ENCODE data around the gene TBC1D9. TPM values are rescaled to one million over a fixed set of nuclear protein-coding genes. Genes with fewer than 3 reads are reported as not detected.

TBC1D9 gene
- polyA plus RNA-seq, 2 of the 4 experiments (the other 2 are of a cell fraction): 5.6 to 11.8 TPM

DNA sequence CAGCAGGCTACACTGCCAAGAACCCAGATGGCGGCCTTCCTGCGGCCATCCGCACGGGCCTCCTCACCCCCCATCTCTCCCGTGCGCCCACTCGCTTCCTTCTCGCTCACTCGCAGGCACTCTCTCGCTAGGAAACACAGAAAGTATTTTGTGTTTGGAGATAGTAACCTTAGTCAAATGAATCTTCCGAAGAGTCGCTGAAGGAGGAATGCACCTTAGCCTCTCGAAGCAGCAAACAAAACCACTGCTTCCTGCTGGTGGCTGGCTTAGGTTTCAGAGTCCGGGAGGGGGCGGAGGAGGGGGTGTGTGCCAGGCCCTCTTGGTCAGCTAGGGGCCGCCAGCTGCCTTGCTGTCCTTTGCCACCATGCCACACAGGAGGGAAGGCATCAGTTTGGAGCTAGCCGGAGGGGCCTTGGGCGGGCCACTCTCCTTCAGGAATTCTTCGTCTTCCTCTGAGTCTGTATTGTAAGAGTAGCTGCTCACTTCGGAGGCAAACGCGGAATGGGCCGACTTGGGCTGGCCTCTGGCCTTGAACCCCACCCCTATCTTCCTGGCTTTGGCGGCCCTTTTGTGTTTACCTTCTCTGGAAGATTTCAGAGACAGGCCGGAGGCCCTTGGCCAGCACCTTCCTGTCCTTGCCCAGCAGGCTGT, 114.3 kb downstream of the TBC1D9 start (continued):
- TF ChIP-seq FOSL2 (IDR thresholded peaks at IDR 0.05) (no peak), FOSL2 (CRISPR knock-in tag; IDR thresholded peaks at IDR 0.05) (no peak)

DNA sequence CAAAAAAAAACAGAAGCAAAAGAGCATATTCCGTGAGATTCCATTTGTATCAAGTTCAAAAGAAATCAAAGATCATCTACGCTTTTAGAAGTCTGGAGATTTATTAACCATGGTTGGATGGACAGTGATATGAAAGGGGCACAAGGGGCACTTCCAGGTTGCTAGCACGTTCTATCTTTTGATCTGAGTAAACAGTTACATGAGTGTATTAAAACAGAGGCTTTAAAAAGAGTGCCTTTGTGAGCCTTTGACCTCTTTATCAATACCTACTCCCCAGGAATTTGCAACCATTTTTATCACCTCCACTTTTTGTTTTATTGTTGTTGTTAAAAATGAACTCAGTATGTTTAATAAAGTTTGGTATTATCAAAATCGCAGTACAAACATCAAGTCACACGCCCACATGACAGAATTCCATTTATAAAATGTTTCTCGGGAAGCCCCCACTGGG, 115.1 kb downstream of the TBC1D9 start:
- Histone ChIP-seq H3K27ac (no peak overlapping the region), H3K4me2 (no peak overlapping the region), H3K9me3 (no peaks in the 10 kb centered on the region), H3K4me1 (peaks cover 4% of the 10 kb centered on the region), H3K4me3 (no peak overlapping the region)
- POLR2A ChIA-PET: no interaction called here
- 81% methylated on average over 6 of the region's 6 CpGs for WGBS (ENCODE audit: missing lambda C conversion rate)
- no peak for DNase-seq (ENCODE audit: low read depth in 1 of 2, low spot score in 1 of 2)
- TF ChIP-seq MAX (IDR thresholded peaks at IDR 0.05) (no peak), POLR2A (IDR thresholded peaks at IDR 0.05; ENCODE audit: low read length) (no peak)
- ATAC-seq: no peak
- CTCF ChIA-PET: no interaction called here
- no peak for FAIRE-seq

- Histone ChIP-seq H3K9me3 (no peaks in the 10 kb centered on the region), H3K4me1 (peaks cover 13% of the 10 kb centered on the region), H3K4me3 (no peak overlapping the region), H3K27ac (no peak overlapping the region), H3K4me2 (no peak overlapping the region)
- ATAC-seq (no peak), DNase-seq (ENCODE audit: low read depth in 1 of 2, low spot score in 1 of 2) (no peak), FAIRE-seq (no peak)
- ChIA-PET CTCF (interaction anchor here (0.7 kb wide), 1 partner anchor 12 kb away, joined by 3 read pairs; no protein-coding TSS in a partner anchor), POLR2A (no interaction called here)
- 83% methylated on average over 6 of the region's 6 CpGs for WGBS (ENCODE audit: missing lambda C conversion rate)
- TF ChIP-seq RAD21 (conservative IDR thresholded peaks at IDR 0.05 in 1 of 2, IDR thresholded peaks at IDR 0.05 in 1 of 2) (no peak), KDM1A (IDR thresholded peaks at IDR 0.05; ENCODE audit: low read depth) (no peak)
- TF ChIP-seq, protein P1, sequence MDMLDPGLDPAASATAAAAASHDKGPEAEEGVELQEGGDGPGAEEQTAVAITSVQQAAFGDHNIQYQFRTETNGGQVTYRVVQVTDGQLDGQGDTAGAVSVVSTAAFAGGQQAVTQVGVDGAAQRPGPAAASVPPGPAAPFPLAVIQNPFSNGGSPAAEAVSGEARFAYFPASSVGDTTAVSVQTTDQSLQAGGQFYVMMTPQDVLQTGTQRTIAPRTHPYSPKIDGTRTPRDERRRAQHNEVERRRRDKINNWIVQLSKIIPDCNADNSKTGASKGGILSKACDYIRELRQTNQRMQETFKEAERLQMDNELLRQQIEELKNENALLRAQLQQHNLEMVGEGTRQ (IDR thresholded peaks at IDR 0.05): no peak
Observed at GRCh38 chr4:140640150-140640748, 115.9 kb downstream of the TBC1D9 start.

GRCh38 chr4:140639066-140639465, 117.1 kb downstream of the TBC1D9 start:
- no peaks in the 10 kb centered on the region for H3K9me3 ChIP-seq
- H3K4me1 ChIP-seq: peaks cover 15% of the 10 kb centered on the region
- H3K4me3 ChIP-seq: no peak overlapping the region
- POLR2A ChIA-PET: no interaction called here
- no peak for ATAC-seq
- 94% methylated on average over 7 of the region's 7 CpGs for WGBS (ENCODE audit: missing lambda C conversion rate)
- no peak for FAIRE-seq
- TF ChIP-seq JUNB (IDR thresholded peaks at IDR 0.05): no peak
- DNase-seq (ENCODE audit: low read depth in 1 of 2, low spot score in 1 of 2): no peak
- H3K27ac ChIP-seq: no peak overlapping the region
- CTCF ChIA-PET: interaction anchor here (0.9 kb wide), 1 partner anchor 118 kb away, joined by 6 read pairs; no protein-coding TSS in a partner anchor
- no peak overlapping the region for H3K4me2 ChIP-seq

GRCh38 chr4:140637836-140638235, 118.3 kb downstream of the TBC1D9 start:
- FAIRE-seq: no peak
- 83% methylated on average over 6 of the region's 6 CpGs for WGBS (ENCODE audit: missing lambda C conversion rate)
- peak; percentile 62 to 84; a peak in 4 of 6 replicates for ATAC-seq
- ChIA-PET CTCF (interaction anchor here (0.8 to 0.9 kb wide), 2 partner anchors 17 to 113 kb away, joined by 3 read pairs; no protein-coding TSS in a partner anchor), POLR2A (no interaction called here)
- TF ChIP-seq, protein P2, sequence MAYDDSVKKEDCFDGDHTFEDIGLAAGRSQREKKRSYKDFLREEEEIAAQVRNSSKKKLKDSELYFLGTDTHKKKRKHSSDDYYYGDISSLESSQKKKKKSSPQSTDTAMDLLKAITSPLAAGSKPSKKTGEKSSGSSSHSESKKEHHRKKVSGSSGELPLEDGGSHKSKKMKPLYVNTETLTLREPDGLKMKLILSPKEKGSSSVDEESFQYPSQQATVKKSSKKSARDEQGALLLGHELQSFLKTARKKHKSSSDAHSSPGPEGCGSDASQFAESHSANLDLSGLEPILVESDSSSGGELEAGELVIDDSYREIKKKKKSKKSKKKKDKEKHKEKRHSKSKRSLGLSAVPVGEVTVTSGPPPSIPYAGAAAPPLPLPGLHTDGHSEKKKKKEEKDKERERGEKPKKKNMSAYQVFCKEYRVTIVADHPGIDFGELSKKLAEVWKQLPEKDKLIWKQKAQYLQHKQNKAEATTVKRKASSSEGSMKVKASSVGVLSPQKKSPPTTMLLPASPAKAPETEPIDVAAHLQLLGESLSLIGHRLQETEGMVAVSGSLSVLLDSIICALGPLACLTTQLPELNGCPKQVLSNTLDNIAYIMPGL (CRISPR knock-in tag; IDR thresholded peaks at IDR 0.05; ENCODE audit: borderline replicate concordance): no peak
- no peak for TF ChIP-seq GATA3 (IDR thresholded peaks at IDR 0.05; ENCODE audit: borderline replicate concordance)
- peak in 1 of 2 experiments; percentile 46; a peak in 3 of 5 replicates for TF ChIP-seq RAD21 (conservative IDR thresholded peaks at IDR 0.05 in 1 of 2, IDR thresholded peaks at IDR 0.05 in 1 of 2)
- TF ChIP-seq CTCF (IDR thresholded peaks at IDR 0.05): peak; percentile 33
- TF ChIP-seq, protein P3, sequence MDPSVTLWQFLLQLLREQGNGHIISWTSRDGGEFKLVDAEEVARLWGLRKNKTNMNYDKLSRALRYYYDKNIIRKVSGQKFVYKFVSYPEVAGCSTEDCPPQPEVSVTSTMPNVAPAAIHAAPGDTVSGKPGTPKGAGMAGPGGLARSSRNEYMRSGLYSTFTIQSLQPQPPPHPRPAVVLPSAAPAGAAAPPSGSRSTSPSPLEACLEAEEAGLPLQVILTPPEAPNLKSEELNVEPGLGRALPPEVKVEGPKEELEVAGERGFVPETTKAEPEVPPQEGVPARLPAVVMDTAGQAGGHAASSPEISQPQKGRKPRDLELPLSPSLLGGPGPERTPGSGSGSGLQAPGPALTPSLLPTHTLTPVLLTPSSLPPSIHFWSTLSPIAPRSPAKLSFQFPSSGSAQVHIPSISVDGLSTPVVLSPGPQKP (IDR thresholded peaks at IDR 0.05; ENCODE audit: low read depth, low read length): no peak
- TF ChIP-seq CHD4 (IDR thresholded peaks at IDR 0.05; ENCODE audit: borderline replicate concordance): no peak
- Histone ChIP-seq H3K9me3 (no peaks in the 10 kb centered on the region), H3K4me3 (no peak overlapping the region), H3K4me1 (peaks cover 15% of the 10 kb centered on the region), H3K27ac (no peak overlapping the region), H3K4me2 (no peak overlapping the region)
- peak; percentile 24 to 42 for DNase-seq (ENCODE audit: low read depth in 1 of 2, low spot score in 1 of 2)
